ENCODE results near the gene SERPINA12. TPM values are rescaled to one million over a fixed set of nuclear protein-coding genes. Genes with fewer than 3 reads are reported as not detected.

The SERPINA12 gene
- total and polyA plus RNA-seq, 8 donors = not detected

- ATAC-seq = no peak
- peaks cover 0 to 42% of the 10 kb centered on the region in 2 donors for H3K27me3 ChIP-seq
Observed at GRCh38 chr14:94450722-94451090, 58.6 kb downstream of the SERPINA12 start.

GRCh38 chr14:94449930-94450329 lies 59.3 kb downstream of the SERPINA12 start:
- no peak for ATAC-seq

More at GRCh38 chr14:94450722-94451090, 58.6 kb downstream of the SERPINA12 start:
- Histone ChIP-seq H3K9me3 (no peaks in the 10 kb centered on the region), H3K4me3 (no peak overlapping the region), H3K27ac (no peak overlapping the region), H3K4me1 (no peaks in the 10 kb centered on the region), H3K36me3 (no peaks in the 10 kb centered on the region)
- intact Hi-C loops (cut with DNase I) = no loop called here
- no peak for DNase-seq
- TF ChIP-seq CTCF (IDR thresholded peaks at IDR 0.05) = no peak

GRCh38 chr14:94448071-94448808 lies 61.0 kb downstream of the SERPINA12 start:
- ATAC-seq (no peak), DNase-seq (no peak)
- H3K4me3 ChIP-seq = no peak overlapping the region
- no peaks in the 10 kb centered on the region for H3K9me3 ChIP-seq
- no peak for TF ChIP-seq CTCF (IDR thresholded peaks at IDR 0.05)
- peaks cover 0 to 42% of the 10 kb centered on the region in 2 donors for H3K27me3 ChIP-seq
- no peak overlapping the region for H3K27ac ChIP-seq
- no peaks in the 10 kb centered on the region for H3K36me3 ChIP-seq
- intact Hi-C loops (cut with DNase I) = no loop called here
- no peaks in the 10 kb centered on the region for H3K4me1 ChIP-seq

More at GRCh38 chr14:94449930-94450329, 59.3 kb downstream of the SERPINA12 start:
- no peak for DNase-seq
- Histone ChIP-seq H3K9me3 (no peaks in the 10 kb centered on the region), H3K27me3 (peaks cover 0 to 42% of the 10 kb centered on the region in 2 donors), H3K4me3 (no peak overlapping the region), H3K4me1 (no peaks in the 10 kb centered on the region), H3K27ac (no peak overlapping the region), H3K36me3 (no peaks in the 10 kb centered on the region)
- intact Hi-C loops (cut with DNase I) = no loop called here
- no peak for TF ChIP-seq CTCF (IDR thresholded peaks at IDR 0.05)

GRCh38 chr14:94447206-94447605 lies 62.1 kb downstream of the SERPINA12 start:
- TF ChIP-seq CTCF (IDR thresholded peaks at IDR 0.05) = no peak
- no peak for ATAC-seq
- H3K4me1 ChIP-seq = no peaks in the 10 kb centered on the region
- no peaks in the 10 kb centered on the region for H3K36me3 ChIP-seq
- no peaks in the 10 kb centered on the region for H3K9me3 ChIP-seq
- intact Hi-C loops (cut with DNase I) = no loop called here
- no peak overlapping the region for H3K27ac ChIP-seq
- H3K27me3 ChIP-seq = peaks cover 0 to 37% of the 10 kb centered on the region in 2 donors
- DNase-seq = no peak
- no peak overlapping the region for H3K4me3 ChIP-seq

- ATAC-seq (no peak), DNase-seq (no peak)
- Histone ChIP-seq H3K9me3 (no peaks in the 10 kb centered on the region), H3K4me1 (no peaks in the 10 kb centered on the region), H3K36me3 (no peaks in the 10 kb centered on the region), H3K27ac (no peak overlapping the region), H3K27me3 (peaks cover 0 to 27% of the 10 kb centered on the region in 2 donors), H3K4me3 (no peak overlapping the region)
- intact Hi-C loops (cut with DNase I) = no loop called here
- no peak for TF ChIP-seq CTCF (IDR thresholded peaks at IDR 0.05)
Observed at GRCh38 chr14:94446126-94446525, 63.1 kb downstream of the SERPINA12 start.

All from left lung (tissue), 10 donors.